HG03342 (cell line): ENCODE measurements around the gene SPACA5.
"Not testable (repeated sequence)": the region's sequence is repeated elsewhere in the genome, so short reads cannot be mapped to it uniquely, and the experiment has no call there.

ENCODE experiments used
- ATAC-seq: cut with Tn5 transposase; IDR thresholded peaks from one replicate; pipeline ENCODE4 v1.9.1; 2021; ENCODE audit warnings: mild to moderate bottlenecking, moderate library complexity; ENCODE audit not compliant: unreplicated experiment

The SPACA5 gene

DNA sequence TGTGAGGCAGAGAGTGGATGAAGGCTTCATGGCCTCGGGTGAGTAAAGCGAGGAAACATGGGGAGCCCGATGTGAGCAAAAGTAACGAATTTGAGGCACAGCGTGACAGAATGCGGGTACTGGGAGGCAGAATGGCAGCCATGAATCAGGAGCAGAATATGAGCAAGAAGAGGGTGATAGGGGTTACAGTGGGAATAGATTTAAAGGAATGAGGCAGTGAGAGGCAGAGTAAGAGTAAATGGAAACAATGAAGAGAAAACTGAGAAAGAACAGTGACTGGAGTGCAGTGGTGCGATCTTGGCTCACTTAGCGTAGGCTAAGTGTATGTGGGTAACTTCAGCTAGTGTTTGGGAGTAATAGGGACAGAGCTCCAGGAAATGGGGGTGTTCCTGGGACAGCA lies at the start of gene SPACA5:
Gene SPACA5, plus strand, starts transcription at position 301 of the 400 bp plus-strand sequence. CDS start 815 bp downstream, outside the sequence.
- not testable (repeated sequence) for ATAC-seq

DNA sequence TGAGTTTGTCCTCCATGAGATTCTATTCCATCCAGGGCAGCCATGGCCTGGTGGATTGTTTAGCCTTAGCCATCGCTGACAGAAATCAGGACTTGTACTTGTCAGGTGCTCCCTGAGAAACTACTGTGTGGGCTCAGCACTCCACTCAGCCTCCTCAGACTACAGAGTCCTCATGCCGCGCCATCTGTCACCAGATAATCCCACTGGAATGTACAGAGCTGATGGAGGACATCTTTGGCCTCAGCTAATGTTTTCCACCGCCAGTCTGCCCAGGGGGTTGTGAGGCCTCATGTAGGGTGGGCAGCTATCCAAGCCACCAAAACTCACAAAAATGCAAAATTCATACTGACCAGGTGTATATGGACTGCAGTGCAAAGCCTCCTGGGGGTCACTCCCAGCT lies 48.6 kb upstream of the SPACA5 start:
- not testable (repeated sequence) for ATAC-seq

DNA sequence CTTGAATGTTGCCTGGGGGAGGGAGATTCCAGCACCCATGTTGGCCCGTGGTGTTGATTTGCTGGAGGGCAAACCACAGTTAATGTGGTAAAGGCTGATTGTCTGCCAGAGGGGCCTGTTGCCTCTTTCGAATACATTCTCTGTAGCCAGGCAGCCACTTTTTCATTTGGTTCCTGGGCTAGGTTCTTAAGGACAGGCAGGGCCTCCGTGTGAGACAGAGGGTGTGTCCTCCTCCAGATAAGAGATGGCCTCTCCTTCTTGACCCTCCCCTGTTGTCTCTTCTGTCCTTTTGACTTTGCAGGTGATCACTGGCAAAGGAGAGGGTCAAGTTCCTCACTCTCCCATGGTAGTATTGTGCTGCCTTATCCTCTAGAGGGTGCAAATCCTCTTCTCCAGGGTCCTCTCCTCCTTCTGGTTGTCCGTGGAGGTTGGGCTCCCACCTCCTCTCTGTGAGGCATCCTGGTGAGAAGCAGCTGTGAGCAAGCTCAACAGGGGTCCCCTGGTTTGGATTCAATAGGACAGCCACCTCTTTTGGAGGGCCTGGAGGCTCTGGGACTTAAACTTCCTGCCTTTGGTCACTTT lies 47.9 kb upstream of the SPACA5 start:
- no peak for ATAC-seq

DNA sequence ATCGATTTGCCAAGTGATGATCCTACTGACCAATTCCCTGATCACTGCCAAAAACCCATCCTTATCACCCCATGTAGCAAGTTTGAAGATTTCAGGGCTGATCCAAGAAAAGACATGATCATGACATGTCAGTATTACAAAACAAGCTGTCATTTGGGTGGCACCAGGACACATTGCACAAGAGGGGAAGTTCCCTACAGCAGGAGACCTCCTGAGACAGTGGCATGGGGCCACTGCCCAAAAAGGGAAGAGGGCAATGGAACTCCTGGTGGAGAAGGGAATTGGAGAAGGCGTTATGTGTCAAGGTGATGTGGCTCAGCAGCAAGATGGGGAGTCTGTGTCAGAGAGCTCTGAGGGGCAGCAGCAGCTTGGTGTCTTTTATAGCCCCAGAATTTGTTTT lies 46.4 kb upstream of the SPACA5 start:
- no peak for ATAC-seq

DNA sequence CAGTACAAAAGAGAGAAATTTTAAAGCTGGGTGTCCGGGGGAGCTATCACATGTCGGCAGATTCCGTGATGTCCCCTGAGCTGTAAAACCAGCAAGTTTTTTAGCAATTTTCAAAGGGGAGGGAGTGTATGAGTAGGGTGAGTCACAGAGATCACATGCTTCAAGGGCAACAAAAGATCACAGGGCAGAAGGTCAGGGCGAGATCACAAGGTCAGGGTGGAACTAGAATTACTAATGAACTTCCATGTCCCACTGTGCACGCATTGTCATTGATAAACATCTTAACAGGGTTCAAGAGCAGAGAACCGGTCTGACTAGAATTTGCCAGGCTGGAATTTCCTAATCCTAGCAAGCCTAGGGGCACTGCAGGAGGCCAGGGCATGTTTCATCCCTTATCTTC lies 45.0 kb upstream of the SPACA5 start:
- ATAC-seq, result not testable (repeated sequence)

DNA sequence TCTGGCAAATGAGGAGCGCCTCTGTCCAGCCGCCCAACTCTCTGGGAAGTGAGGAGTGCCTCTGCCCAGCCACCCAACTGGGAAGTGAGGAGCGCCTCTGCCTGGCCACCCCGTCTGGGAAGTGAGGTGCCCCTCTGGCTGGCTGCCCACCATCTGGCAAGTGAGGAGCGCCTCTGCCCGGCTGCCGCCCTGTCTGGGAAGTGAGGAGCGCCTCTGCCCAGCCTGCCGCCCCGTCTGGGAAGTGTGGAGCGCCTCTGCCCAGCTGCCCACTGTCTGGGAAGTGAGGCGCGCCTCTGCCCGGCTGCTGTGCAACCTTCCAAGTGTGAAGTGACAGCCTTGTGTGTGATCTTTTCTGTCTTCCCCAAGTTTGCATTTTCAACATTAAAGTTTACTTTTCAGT lies 41.3 kb upstream of the SPACA5 start:
- not testable (repeated sequence) for ATAC-seq

DNA sequence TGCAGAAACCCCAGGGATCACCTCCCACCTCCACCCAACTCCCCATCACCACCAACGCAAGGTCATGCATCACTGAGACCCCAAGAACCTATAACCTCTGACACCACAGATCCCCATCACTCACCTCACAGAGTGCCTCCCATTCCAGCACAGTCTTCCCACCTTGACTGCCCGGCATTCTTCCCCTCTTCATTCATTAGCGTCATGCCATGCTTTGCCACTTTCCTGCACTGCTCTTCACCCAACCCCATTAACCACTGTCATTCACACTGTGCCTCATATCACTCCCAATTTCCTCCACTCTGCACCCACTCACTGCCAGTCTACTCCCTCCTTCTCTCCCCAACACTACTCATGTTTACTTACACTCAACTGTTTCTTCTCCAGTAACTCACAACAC lies 33.6 kb upstream of the SPACA5 start:
- ATAC-seq, result no peak

DNA sequence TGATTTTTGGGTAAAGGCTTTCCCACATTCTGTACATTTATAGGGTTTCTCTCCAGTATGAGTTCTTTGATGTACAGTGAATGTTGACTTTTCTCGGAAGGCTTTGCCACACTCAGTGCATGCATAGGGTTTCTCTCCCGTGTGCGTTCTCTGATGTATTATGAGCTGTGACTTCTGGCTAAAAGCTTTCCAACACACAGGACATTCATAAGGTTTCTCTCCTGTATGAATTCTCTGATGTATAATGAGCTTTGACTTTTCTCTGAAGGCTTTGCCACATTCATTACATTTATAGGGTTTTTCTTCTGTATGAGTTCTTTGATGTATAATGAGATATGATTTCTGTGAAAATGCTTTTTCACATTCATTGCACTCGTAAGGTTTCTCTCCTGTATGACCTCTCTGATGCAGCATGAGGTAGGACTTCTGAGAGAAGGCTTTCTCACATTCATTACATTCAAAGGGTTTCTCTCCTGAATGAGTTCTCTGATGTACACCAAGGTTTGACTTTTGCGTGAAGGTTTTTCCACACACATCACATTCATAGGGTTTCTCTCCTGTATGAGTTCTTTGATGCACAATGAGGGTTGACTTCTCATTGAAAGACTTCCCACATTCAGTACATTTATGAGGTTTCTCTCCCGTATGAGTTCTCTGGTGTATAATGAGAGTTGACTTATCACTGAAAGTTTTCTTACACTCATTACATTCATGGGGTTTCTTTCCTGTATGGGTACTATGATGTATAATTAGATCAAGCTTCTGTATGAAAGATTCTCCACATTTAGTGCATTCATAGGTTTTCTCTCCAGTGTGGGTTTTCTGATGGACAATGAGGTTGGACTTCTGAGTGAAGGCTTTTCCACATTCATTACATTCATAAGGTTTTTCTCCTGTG lies 30.3 kb upstream of the SPACA5 start:
- no peak for ATAC-seq

DNA sequence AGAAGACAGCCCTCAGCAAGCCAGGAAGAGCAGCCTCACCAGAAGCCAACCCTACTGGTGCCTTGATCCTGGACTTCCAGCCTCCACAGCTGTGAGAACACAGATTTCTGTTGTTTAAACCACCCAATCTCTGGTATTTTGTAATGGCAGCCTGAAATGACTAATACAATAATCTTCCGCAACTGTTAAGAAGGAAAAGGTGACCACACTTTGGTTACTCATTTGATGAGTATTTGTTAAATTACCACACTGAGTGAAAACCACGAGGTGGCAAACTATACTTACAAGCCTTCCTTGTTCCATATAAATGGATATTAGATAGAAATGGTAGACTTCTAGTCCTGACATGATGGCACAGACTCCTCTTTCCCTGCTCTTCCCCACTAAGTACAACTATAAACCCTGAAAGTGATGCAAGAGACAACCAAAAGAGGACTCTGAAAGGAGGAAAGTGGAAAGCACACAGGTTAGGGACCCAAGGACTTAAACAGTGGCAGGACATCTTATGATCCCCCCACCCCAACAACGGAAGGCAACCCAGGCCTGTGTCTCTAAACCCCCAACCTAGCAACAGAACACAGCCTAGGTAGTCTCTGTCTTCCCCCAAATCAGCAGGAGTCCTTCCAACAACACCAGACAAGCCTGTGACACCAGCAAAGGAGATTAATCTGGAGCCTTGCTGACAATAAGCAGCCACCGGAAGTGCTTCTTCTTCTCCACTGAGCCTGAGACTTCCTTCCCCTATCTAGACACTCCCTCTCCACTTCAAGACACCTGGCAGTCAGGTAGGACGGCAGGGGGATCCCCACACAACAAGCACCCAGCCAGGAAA lies 15.3 kb upstream of the SPACA5 start:
- no peak for ATAC-seq

DNA sequence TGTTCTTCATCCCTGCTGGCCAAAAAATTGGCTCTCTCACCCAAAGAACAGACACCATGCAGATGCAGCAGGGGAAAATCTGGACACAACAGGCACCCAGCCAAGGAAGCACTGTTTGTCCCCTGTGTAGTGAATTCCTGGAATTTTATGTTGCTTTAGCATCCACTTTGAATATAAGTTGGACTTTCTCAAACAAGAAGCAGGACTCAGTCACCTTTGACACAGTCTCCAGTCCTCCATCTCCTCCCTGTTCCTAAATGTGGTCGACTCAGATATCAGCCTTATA lies 14.8 kb upstream of the SPACA5 start:
- ATAC-seq, result no peak

DNA sequence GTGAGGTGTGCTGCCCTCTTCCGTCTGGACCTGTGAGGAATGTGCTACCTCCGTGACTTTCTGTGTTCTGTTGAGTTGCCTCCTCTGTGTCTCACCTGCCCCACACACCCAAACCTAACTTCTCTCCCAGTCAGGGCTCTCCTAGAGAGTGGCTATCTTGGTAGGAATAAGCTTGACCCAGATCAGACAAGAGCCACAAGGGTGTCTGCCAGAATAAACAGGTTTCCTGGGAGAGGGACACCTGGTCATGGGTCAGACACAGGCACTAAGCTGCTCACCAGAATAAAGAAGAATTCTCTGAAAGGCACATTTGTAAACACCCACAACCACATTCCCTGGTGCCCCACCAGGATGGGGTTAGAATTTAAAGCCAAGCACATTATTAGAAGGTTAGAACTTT lies 14.1 kb upstream of the SPACA5 start:
- no peak for ATAC-seq

DNA sequence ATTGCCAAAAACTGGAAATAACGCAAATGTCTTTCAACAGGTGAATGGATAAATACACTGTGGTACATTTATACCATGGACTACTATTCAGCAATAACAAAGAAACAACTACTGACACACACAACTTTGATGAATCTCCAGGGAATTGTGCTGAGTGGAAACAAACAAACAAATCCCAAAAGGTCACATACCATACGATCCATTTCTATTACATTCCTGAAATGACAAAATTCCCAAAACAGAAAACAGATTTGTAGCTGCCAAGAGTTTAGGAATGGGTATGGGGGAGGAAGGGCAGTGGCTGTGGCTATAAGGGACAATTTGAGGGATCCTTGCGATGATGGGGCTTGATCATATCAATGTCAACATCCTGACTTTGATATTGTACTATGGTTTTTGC lies 5.5 kb upstream of the SPACA5 start:
- ATAC-seq, result no peak

DNA sequence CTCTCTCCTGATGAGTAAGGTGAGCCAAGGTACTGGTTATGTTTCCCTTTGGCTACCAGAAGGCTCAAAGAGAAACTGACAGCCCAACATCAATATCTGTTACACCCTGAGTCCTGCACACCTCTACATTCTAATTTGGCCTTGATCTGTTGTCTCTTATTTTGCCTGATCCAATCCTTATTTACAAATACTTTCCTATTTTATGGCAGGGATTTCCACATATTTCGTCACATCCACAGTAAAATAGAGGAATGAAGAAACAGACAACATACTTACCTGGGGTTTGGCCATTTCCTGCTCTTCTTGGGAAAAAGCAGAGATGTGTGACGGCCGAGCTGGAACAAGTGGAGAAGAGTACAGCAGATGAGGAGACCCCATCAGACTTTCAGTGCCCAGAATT lies 4.5 kb upstream of the SPACA5 start:
- no peak for ATAC-seq

DNA sequence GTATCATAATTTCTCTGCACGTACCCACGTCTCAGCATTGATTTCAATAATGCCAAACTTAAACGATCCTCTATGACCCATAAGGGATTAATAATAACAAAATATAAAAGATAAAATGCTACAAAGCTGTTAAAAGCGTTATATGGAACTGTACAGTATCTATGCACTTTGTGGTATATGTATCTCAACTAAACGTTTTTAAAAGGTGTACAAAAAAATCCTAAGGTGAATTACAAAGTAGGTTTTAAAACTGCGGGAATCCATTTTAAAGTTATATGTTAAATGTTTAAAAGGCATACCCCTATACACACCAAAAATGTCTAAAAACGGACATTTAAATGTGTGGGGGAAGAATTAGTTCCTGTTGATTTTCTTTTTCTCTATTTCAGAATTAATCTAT lies 3.9 kb upstream of the SPACA5 start:
- no peak for ATAC-seq

DNA sequence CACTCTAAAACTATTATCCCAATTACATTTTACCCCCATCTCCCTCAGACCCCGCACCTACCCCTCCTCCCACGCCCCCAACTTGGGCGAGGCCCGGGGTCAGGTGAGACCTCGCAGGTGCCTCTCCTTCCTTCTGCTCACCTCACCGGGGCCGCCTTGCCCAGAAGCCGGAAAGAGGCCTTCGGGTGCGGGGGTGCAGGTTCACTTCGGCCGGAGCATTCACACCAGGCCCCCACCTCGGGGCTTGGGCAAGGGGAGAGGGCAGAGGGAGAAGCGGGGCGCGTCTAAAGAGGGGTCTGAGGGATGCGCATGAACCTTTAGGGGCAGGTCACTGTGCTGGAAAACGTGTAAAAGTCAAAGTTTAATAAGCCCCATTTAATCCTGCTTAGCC lies 3.4 kb upstream of the SPACA5 start:
- ATAC-seq, result no peak

DNA sequence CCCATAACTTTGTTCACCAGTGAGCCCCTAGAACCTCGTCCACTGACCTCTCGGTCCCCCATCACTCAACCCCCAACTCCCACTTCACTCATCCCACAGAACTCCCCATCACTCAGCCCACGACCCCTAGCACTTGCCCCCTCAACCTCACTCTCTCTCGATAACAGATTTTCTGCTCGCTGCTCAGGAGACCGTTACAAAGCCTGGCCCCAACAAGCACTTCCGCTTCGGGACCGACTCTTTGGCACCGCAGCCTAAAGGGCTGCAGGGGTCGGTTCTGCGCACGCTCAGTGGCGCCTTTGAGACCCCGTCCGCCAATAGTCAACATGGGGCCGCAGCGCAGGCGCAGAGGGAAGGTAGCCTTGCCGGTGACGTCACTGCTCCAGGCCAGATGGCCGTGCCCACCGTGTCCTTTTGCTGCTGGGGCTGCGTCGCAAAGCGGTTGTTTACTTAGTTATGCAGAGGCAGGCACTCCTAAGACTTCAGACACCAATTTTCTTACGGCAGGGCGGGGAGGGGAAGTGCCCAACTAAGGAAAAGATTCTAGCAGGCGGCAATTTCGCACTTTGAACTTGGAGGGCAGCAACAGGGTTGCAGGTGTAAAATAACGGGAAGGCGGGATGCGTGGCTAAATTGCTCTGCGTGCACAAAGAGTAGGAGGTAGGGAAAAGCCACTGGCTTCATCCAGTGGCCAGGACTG lies 2.9 kb upstream of the SPACA5 start, which contains the start of gene ZNF182:
Gene ZNF182, minus strand, starts transcription at position 232 of the 700 bp plus-strand sequence. CDS start 1,380 bp downstream, outside the sequence.
- ATAC-seq, result peak; percentile 94

DNA sequence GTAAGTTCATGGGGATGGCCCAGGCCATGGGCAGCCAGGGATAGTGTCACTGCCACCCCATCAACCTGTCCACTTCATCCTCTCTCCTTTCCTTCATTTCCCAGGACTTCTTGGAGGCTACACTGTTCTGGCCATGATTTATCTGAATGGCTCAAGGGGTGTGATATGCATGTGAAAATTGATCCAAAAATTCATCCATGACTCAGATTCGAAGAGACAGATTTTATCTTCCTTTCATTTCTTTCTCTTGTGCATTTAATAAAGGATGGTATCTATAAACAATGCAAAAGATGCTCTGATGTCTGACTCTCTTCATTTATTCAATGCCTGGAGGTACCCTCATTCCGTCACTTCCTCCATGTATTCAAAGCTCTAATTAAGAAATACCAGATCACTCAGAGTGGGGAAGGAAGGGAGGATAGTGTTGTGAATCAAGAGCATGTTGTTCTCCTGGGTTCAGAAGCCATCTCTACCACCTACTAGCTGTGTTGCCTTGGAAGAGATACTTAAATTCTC lies 2.7 kb downstream of the SPACA5 start:
- ATAC-seq, result not testable (repeated sequence)

DNA sequence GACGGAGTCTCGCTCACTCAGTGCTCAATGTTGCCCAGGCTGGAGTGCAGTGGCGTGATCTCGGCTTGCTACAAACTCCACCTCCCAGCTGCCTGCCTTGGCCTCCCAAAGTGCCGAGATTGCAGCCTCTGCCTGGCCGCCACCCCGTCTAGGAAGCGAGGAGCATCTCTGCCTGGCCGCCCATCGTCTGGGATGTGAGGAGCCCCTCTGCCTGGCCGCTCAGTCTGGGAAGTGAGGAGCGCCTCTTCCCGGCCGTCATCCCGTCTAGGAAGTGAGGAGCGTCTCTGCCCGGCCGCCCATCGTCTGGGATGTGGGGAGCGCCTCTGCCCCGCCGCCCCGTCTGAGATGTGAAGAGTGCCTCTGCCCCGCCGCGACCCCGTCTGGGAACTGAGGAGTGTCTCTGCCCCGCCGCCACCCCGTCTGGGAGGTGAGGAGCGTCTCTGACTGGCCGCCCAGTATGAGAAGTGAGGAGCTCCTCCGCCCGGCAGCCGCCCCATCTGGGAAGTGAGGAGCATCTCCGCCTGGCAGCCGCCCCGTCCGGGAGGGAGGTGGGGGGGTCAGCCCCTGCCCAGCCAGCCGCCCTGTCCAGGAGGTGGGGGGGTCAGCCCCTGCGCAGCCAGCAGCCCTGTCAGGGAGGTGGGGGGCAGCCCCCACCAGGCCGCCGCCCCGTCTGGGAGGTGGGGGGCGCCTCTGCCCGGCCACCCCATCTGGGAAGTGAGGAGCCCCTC lies 10.0 kb downstream of the SPACA5 start:
- ATAC-seq, result not testable (repeated sequence)

DNA sequence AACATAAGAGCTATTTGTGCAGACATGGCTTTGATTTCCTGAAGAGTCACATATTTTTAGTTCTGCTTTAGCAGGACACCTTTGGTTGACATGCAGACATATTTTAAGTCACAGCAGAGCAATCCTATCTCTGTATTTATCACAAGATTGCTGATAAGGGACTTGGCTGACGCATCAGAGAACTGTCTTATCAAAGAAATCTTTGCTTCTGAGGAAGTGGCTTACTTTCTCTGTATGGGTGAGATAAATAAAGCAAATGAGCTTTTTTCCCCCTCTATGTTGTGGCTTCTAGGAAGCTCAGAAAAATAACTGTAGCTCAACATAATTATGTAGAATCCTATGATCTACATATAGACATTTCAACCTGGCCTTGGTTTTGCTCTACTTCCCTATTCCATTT lies 13.1 kb downstream of the SPACA5 start:
- ATAC-seq, result not testable (repeated sequence)

DNA sequence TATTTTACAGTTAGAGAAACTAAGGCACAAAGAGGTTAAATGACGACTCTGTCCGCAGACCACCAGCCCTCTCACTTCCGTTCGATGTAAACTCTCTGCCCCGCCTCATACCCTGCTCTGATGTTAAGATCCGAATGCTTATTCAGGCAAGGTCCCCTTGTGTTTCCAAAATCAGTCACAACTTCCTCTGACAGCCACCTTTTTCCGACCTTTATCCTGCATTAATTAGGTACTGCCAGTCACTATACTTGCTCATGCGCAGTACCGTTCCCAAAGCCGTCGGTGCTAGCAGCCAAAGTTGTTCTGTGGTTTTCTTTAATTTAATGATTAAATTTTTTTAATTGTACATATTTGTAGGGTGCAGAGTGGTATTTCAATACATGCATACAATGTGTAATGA lies 13.7 kb downstream of the SPACA5 start:
- ATAC-seq, result not testable (repeated sequence)
